PC-3 (cell line): ENCODE data around the gene CAST.

Source experiments
- CTCF ChIP-seq: fragments of 300-600 bp; sonication (generic); conservative IDR thresholded peaks from 2 replicates; pipeline ENCODE4 v1.5.1; 2017; ENCODE audit warnings: antibody characterized with exemption, low read depth, mild to moderate bottlenecking, low read length
- EZH2 ChIP-seq: fragments of 300-600 bp; sonication (generic); IDR thresholded peaks from one replicate; pipeline ENCODE4 v1.6.1; 2017; ENCODE audit warnings: antibody characterized with exemption, mild to moderate bottlenecking, low read length; ENCODE audit not compliant: unreplicated experiment
- EZH2phosphoT487 ChIP-seq: fragments of 300-600 bp; sonication (generic); IDR thresholded peaks from 2 replicates; pipeline ENCODE4 v1.6.1; 2018; ENCODE audit warnings: mild to moderate bottlenecking, antibody characterized with exemption, low read length, borderline replicate concordance

GRCh38 chr5:96818125-96818788 is 156.1 kb downstream of the CAST start:
- TF ChIP-seq CTCF (no peak), EZH2 (no peak), EZH2phosphoT487 (no peak)
